Skeletal muscle satellite cell (primary cell): Measurements from ENCODE around the gene SERF1B. TPM values are rescaled to one million over a fixed set of nuclear protein-coding genes. Genes with fewer than 3 reads are reported as not detected.
"Not testable (repeated sequence)": the region's sequence is repeated elsewhere in the genome, so short reads cannot be mapped to it uniquely, and the experiment has no call there.

ENCODE experiments used
- H3K27me3 ChIP-seq: 2 replicates; pipeline ENCODE4 v1.7.0; 2013; ENCODE audit warnings: low read length; ENCODE audit not compliant: control insufficient read depth, insufficient read depth
- H3K36me3 ChIP-seq: 2 replicates; pipeline ENCODE4 v1.7.0; 2013; ENCODE audit warnings: mild to moderate bottlenecking, control low read depth, low read length; ENCODE audit not compliant: insufficient read depth
- H3K4me1 ChIP-seq: 2 replicates; pipeline ENCODE4 v1.7.0; 2013; ENCODE audit warnings: low read length; ENCODE audit not compliant: control insufficient read depth, insufficient read depth
- H3K4me2 ChIP-seq: 2 replicates; pipeline ENCODE4 v1.7.0; 2013; ENCODE audit warnings: mild to moderate bottlenecking, low read length
- H3K4me3 ChIP-seq: 2 replicates; pipeline ENCODE4 v1.7.0; 2013; ENCODE audit warnings: low read length
- H3K9ac ChIP-seq: 2 replicates; pipeline ENCODE4 v1.7.0; 2013; ENCODE audit warnings: mild to moderate bottlenecking, low read depth, low read length, moderate library complexity
- H3K9me3 ChIP-seq: replicated peaks from 2 replicates; pipeline ENCODE4 v1.7.0; 2013; ENCODE audit warnings: mild to moderate bottlenecking, control low read depth, low read length
- small RNA-seq: library from RNA; depleted of rRNA; stranded (forward); fragments of <200 nt; gene quantifications from one replicate; pipeline ENCODE3, GENCODE V24; 2012

Gene SERF1B

GRCh38 chr5:70091776-70092175, 66.7 kb downstream of the SERF1B start:
- H3K4me1 ChIP-seq, H3K4me3 ChIP-seq, H3K9me3 ChIP-seq, H3K4me2 ChIP-seq, H3K27me3 ChIP-seq, H3K36me3 ChIP-seq, H3K9ac ChIP-seq: not testable (repeated sequence)

Small RNA genes within 50 kb of the gene (small RNA-seq; reads per million reads assigned to genes)
- gene CDH12P2: not detected
